H1 (cell line): Measurements from ENCODE around the gene RABGAP1. TPM values are rescaled to one million over a fixed set of nuclear protein-coding genes. Genes with fewer than 3 reads are reported as not detected.

ENCODE experiments used
- SIRT6 ChIP-seq: IDR thresholded peaks from one replicate; pipeline ENCODE4 v1.7.1; 2012; ENCODE audit warnings: low read length, inconsistent platforms
- SIX5 ChIP-seq: IDR thresholded peaks from 2 replicates; pipeline ENCODE4 v1.6.1; 2011; ENCODE audit warnings: mild to moderate bottlenecking, low read depth, low read length
- polyA plus RNA-seq, 7 experiments: library from polyadenylated mRNA; depleted of rRNA in 3 of 7; stranded (reverse) in 5 of 7; unstranded in 2 of 7; fragments of >200 nt in 5 of 7; fragments of 200-250 nt in 2 of 7; gene quantifications; 1 replicate in 5 of 7; 2 replicates in 1 of 7; 4 replicates in 1 of 7; pipeline versions ENCODE4 v1.2.1 to v1.2.3, GENCODE V29; 2011 to 2013; ENCODE audit warnings: missing spikeins in 2 of 7, mixed read lengths in 2 of 7
- total RNA-seq: library from RNA; stranded (reverse); fragmentation: NEBNext Ultra II Directional; extraction: Animal tissue kit (Norgen Biotek cat#: 25700); gene quantifications from 2 replicates; pipeline ENCODE4 v1.2.1, GENCODE V29; 2021

The RABGAP1 gene
- total and polyA plus RNA-seq, 2 of the 8 experiments (the other 6 are each of a cell fraction or from before 2014, with no cell fraction given), result 15.7 to 38.3 TPM

GRCh38 chr9:123089790-123090189 lies 149.0 kb downstream of the RABGAP1 start (continued):
- no peak for TF ChIP-seq SIRT6
- TF ChIP-seq SIX5, result no peak
